OCI-LY3 (cell line): ENCODE measurements around the gene EVA1B.

Source experiments
- CTCF ChIP-seq: fragments of 200-600, 300-600 bp; sonication (generic); IDR thresholded peaks from 2 replicates; pipeline ENCODE4 v1.5.1; 2014; ENCODE audit warnings: antibody characterized with exemption, low read length, low read depth
- EZH2phosphoT487 ChIP-seq: fragments of 200-600 bp; shearing (Covaris generic); IDR thresholded peaks from 2 replicates; pipeline ENCODE4 v1.6.1; 2018; ENCODE audit warnings: antibody characterized with exemption, mixed run types, low read depth

- TF ChIP-seq CTCF (no peak), EZH2phosphoT487 (no peak)
Observed at GRCh38 chr1:36349241-36349671, 25.8 kb upstream of the EVA1B start.
